GM21367 (cell line): ENCODE data around the gene TRRAP.

Experiments
- ATAC-seq: cut with Tn5 transposase; IDR thresholded peaks from one replicate; pipeline ENCODE4 v1.9.1; 2021; ENCODE audit not compliant: unreplicated experiment

Gene TRRAP

DNA sequence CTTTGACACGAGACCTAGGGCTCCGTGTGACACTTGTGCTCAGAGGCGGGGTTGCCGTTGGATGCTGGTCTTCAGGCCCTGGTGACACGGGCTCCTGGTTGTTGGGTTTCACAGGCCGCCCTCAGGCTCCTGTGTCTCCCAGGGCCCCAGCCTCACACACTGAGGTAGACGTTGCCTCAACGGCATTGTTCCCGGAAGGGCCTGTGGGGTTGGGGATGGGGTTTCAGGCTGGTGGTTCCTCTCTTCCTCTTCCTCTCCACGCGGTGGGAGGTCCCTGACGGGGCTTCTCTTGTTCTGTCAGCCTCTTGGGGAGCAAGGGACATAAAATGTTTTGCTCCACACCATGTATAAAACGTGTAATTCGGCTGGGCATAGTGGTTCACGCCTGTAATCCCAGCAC is 125.1 kb downstream of the TRRAP start:
- ATAC-seq: no peak

DNA sequence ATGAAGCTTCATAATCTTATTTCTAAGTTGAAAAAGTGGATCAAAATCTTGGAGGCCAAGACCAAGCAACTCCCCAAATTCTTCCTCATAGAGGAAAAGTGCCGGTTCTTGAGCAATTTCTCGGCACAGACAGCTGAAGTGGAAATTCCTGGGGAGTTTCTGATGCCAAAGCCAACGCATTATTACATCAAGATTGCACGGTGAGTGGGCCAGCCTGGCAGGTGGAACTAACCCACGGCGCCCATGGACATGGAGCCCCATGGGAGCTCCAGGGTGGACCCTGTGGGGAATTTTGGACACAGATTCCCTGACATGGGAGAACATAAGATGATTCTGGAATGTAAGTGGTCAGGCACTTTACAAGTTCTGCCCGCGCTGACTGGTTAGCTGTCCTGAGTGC is 125.9 kb downstream of the TRRAP start:
- no peak for ATAC-seq

DNA sequence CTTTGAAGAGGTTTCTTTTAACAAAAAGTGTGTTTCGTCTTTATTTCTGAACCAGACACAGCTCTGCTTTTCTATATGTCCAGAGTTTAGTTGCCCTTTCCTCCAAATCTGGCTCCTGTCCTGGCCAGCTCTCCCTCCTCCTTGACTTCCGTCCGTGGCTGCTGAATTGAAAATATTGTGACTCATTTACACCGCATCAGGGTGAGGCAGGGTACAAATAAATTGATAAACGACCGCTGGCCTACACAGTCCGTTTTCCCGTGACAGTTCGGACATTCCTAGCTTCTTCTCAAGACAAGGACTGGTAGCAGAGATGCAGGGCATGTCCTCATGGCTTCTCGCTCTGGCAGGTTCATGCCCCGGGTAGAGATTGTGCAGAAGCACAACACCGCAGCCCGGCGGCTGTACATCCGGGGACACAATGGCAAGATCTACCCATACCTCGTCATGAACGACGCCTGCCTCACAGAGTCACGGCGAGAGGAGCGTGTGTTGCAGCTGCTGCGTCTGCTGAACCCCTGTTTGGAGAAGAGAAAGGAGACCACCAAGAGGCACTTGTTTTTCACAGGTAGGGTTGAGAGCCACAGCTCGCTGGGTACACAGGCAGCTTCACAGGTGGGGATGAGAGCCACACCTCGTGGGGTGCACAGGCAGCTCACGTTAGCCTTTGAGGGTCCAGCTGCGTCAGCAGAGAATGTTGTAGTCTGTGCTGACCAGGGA is 126.6 kb downstream of the TRRAP start:
- ATAC-seq: no peak

DNA sequence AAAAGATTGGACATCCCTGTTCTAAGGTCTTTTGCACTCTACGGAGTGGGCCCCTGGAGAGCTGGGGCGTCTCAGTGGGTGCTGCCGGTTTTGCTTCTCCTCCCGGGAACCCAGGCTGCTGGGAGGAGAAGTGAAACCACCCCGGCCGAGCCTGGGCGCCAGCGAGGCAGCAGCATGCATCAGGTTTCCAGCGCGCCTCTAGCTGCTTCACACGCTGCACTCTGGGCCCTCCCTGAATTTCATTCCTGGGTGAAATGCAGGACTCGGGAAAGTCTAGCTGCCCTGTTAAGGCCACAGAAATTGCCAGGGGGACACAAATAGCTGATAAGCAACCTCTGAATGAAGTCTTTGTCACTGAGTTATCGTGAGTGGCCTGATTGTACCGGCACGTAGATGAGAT is 127.4 kb downstream of the TRRAP start:
- no peak for ATAC-seq

DNA sequence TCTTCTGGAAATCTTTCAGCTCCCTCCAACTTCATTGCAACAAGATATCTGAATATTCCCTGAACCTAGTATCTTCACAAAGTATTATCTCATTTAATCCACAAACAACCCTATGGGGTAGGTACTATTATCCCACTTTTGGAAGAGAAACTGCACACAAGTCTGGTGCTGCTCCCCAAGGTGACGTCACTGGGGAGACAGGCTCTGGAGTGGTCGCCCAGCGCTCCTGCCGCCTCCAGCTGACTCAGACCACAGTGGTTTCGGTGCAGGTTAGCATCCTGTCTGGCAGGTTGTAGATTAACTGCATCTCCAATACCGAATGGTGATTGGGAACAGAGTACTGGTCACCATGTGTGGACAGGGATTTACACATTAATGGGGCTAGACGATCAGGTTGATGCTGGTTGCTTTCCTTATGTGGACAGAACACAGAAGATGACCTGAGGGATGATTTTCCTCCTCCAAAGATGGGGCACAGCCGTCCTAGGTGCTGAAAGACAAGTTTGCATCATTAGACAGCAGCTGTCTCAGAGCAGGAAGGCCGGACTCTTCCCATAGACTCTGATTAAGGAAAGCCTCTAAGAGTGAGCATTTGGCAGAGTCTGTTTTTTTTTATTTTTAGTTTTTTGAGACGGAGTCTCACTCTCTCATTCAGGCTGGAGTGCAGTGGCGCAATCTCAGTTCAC is 128.6 kb downstream of the TRRAP start:
- ATAC-seq: no peak

DNA sequence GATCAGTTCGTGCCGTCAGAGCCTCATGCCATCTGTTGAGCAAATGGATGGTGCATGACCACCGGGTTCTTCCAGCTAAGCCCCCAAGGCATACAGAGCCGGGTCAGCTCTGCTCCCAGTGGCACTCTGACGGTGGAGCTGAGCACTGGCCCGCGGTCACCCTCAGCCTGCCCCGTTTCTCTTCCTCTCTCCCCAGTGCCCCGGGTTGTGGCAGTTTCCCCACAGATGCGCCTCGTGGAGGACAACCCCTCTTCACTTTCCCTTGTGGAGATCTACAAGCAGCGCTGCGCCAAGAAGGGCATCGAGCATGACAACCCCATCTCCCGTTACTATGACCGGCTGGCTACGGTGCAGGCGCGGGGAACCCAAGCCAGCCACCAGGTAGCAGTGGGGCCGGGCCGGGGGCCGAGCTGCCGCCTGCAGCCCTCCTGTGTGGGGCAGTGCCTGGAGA is 129.9 kb downstream of the TRRAP start:
- no peak for ATAC-seq

DNA sequence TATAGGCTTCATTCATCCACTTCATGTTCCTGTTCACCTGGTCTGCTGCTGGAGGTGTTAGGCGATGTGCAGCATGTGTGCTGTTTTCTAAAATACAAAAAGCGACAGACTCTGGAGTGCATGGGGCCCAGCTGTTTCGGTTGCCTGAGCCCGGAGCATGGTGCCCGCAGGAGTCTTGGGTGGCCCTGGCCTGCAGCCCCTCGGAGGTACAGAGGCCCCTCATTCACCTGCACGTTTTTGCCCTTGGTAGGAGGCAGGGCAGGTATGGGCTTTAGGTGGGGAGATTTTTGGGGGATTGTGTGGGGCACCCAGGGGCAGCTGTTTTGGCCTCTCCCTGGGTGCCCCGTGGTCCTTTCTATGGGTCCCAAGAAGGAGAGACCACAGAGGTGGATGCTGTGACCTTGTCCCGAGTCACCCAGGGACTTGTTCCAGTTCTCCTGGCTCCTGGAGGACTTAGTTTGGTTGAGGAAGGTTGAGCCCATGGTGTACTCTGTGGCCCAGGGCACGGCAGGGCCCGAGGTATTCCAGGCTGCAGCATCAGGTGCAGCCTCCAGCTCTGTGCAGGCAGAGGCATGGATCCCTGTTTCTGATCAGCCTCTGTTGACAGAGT is 130.7 kb downstream of the TRRAP start:
- no peak for ATAC-seq

DNA sequence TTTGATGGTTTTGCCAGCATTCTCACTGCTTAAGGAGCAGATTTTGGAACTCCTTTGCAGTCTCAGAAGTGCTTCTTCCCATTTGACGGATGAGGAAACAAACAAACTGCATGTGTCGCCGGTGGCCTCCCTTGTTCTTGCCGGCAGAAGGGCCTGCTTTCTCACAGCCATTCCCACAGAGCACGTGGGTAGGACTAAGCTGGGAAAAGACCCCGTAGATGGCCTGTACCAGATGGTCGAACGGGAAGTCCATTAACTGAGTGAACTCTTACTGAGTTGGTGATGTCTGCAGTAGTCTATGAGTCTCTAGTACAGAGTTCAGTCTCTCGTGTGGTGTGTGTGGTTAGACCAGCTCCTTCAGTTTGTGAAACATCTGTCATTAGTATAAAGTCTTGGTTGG is 131.9 kb downstream of the TRRAP start:
- ATAC-seq: no peak

DNA sequence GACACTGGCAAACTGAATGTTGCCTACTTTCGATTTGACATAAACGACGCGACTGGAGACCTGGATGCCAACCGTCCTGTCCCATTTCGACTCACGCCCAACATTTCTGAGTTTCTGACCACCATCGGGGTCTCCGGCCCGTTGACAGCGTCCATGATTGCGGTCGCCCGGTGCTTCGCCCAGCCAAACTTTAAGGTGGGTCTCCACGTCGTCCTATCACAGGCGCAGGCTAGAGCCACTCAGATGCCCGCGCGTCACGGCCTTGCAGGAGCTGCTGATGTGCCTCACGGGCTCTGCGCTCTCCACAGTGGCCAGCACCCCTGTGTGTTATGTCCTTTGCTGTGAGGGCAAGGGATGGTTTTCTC is 133.0 kb downstream of the TRRAP start:
- ATAC-seq: no peak

DNA sequence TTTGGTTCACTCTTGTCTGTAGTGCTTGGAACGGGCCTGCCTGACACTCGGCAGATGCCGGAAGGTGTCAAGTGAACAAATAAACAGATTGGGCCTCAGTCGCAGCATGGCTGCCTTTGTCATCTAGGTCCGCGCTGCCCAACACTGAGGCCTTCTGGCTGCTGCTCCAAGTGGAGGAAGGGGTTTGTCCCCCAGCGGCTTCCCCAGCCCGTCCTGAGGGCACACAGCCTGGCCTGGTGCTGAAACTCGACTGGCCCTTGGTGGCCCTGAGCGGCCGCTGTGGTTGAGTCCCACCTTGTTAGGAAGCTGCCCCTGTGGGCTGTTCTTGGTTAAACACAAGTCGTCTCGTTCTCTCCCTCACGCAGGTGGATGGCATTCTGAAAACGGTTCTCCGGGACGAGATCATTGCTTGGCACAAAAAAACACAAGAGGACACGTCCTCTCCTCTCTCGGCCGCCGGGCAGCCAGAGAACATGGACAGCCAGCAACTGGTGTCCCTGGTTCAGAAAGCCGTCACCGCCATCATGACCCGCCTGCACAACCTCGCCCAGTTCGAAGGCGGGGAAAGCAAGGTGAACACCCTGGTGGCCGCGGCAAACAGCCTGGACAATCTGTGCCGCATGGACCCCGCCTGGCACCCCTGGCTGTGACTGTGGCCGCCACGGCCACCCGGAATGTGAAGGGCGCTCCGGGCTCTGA is 133.5 kb downstream of the TRRAP start:
- no peak for ATAC-seq

DNA sequence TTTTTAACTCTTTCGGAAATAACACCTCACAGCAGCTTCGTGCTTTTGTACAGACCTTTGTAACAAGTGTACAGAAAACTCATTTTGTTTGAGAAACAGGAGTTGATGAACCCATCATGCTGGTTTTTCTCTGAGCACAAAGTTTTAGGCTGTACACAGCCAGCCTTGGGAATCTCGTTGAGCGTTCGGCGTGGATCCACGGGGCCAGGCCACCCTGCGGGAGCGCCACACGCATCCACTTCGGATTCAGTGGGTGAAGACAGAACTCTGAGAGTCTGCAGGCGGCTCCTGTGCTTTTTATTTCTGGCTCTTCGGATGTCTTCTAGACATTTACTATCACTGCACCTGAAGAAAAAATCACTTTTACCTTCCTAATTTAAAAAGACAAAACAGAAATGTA is 134.4 kb downstream of the TRRAP start:
- no peak for ATAC-seq

DNA sequence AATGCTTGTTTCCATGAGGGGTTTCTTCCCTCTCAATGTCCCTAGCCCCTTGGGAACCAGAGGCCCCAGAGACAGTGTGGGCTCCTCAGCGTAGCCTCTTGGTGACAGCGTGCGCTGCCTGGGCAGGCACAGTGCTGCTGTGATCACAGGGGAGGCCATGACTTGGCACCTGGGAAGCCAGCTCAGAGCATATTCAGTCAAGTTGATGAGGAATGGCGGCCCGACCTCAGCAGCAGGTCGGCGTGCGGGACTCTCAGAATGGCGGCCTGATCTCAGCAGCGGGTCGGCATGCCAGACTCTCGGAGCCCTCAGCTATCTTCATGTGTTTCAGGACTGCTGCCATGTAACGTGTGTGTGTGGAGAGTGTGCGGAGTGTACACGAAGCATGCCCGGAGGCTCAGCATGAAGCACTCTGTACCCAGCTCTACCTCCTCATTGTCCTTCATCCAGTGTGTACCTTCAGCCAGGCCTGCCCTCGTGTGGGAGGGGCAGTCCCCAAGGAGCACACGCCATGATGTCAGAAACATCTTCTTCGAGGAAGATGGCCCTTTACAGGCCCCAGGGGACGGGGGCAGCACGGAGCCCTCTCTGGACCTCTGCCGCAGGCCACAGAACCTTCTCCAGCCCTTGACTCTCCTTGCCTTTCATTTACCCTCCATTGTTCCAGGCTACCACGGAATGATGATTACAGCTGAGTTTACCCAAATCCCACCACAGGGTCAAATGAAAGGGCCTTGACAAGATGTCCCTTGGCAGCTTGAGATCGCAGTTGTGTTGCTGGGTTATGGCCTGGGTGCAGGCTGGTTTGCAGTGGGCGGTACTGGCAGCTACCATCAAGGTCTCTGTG is 135.2 kb downstream of the TRRAP start:
- no peak for ATAC-seq

DNA sequence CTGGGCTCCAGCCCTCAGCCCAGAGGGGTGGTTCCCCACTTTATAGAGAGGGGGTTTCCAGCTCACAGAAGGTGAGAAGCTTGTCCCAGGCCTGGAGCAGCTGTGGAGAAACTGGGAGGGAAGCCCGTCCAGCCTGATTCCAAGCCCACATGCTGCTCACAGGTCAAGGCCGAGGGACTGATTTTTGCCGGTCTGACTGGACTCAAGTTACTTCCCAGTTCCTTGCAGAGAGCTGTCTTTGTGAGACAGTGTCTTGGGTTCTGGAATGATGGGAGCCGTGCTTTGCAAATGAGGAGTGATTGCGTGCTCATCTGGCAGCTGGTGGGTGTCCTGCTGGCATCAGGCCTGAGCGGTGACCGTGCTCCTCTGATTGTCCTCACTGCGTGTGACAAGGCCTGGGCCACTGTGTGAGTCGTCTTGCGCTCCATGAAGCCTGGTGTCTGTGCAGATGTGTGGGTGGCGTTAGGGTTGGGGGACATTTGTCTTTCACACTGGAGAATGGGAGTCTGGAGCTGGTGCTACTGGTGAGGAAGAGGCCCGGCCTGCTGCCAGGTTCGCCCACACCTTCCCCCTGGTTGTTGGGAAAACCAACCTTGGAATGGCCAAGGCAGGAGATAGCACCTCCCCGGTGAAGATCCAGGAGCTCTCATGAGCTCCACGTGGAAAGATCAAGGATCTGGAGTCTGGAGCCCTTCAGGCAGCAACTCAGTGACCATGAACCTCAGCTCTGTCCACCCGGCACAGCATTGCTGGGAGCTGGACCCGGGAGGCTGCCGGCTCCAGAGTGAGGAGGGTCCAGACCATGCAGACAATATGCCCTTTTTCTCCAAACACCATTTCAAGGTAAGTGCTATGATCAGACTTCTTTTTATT is 136.0 kb downstream of the TRRAP start:
- no peak for ATAC-seq

DNA sequence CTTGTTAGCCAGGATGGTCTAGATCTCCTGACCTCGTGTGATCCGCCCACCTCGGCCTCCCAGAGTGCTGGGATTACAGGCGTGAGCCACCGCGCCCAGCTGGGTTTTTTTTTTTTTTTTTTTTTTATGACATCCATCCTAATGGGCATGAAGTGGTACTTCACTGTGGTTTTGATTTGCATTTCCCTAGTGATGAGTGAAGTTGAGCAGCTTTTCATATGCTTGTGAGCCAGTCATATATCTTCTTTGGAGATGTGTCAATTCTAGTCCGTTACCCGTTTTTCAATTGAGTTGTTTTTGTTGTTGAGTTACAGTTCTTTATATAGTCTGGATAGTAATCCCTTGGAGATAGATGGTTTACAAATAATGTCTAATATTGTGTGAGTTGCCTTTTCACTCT is 137.9 kb downstream of the TRRAP start:
- ATAC-seq: no peak

DNA sequence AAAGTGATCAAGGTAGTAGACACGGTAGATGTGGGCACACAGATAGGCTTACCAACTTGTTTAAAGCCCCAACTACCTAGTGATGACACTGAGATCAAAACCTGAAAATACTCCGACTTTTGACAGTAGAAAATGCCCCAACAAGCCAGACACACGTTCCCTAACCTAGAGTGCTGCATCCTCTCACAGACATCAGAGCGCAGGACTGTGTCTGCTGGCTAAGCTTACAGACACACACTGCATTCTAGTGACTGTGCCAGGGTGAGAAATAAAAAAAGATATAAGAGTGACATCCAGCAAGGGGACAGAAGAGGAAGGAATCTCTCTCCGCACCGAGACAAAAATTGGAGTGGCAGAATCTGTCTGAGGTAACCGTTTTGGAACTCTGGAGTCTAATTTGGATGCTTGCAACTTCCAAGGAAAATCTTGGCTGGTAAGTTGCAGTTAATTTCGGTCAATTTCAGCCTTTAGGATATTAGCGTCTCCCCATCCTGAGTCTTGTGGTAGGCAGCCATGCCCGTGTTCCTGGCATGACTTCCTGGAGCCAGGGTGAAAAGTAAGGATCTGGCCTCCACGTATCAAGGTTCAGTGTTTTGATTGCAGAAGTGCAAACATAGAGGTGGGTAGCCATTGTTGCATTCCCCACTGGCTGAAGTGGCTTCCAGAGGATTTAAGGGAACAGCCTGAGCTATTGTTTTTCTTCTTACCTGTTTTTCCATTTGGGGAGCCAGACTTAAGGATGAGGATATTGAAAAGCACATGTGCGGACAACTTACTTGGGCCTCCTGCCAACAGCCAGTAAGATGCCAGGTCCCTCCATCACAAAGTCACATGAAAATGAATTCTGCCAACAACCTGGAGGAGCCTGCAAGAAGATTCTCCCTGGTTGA is 141.4 kb downstream of the TRRAP start:
- no peak for ATAC-seq

DNA sequence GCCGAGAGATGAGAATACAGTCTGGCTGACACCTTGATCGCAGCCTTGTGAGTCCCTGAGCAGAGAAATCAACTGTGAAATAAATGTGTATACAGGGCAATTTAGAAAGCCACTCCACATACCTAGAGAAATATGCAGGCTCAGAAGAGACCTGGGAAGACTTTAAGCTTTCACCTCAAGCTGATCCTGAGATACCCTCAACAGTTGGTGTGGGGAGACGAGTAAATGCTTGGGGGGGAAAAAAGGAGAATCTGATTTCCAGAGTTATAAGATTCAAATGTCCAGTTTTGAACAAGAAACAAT is 142.0 kb downstream of the TRRAP start:
- ATAC-seq: no peak

DNA sequence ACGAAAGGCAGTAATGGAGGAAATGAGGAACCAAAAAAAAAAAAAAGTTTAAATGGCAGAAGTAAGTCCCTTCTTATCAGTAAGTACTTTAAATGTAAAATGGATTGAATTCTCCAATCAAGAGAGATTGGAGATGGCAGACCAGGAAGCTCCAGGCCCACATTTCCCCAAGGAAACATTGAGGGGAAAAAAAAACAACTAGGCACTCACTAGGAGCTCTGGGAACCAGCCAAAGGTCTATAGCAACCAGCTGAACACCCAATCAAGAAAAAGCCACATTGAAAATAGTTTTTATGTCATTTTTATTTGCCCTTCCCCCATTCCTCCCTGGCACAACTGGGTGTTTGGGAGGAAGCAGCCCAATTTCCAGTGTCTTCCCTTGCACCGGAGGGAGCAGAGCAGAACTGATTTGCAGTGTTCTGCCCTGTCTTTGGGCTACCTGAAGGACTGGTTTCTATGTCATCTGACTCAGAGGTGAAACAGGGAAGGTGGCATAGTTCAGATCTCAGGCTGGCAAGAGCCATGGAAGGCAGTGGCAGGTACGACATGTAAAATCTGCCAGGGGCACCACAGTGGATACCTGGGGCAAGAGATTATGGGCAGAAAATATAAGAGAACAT is 143.7 kb downstream of the TRRAP start:
- no peak for ATAC-seq

DNA sequence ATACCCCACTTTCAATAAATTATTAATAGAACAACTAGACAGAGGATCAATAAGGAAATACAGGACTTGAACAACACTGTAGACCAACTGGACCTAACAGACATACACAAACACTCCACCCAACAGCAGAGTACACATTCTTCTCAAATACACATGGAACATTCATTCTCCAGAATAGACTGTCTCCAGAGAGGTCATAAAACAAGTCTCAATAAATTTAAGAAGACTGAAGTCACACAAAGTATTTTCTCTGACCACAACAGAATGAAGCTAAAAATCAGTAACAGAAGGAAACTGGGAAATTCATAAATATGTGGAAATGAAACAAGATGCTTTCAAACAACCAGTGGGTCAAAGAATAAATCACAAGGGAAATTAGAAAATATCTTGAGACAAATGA is 145.7 kb downstream of the TRRAP start:
- no peak for ATAC-seq

DNA sequence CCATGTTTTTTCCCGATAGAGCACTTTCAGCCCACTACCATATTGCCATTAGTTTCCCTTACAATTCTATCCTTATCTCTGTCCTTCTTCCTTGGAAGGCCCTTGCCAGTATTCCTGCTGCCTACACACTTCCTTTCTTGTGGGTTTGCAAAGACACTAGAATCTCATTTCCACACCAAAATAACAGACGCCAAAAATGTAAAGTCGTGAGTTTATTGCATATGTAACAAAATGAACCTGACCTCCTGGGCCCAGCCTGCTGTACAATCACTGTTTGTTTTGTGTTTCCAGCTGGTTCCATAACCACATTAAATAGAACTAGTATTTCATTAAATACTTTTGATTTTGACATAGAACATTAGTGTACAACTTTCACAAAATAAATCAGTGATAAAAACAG is 148.9 kb downstream of the TRRAP start:
- no peak for ATAC-seq
